NCI-H345 treated with DMSO at 0.1 percent for 48 hours (cell line): ENCODE measurements around the gene F7.
"Not testable (repeated sequence)": the region's sequence is repeated elsewhere in the genome, so short reads cannot be mapped to it uniquely, and the experiment has no call there.

Experiments used
- DNase-seq: peaks from one replicate; lab custom pipeline; 2025; ENCODE audit not compliant: unreplicated experiment; lab: John Stamatoyannopoulos, UW

Gene F7

GRCh38 chr13:113105032-113105920 lies at the start of gene F7:
TSS of gene F7 (plus strand) at chr13:113105791. CDS start at chr13:113105842, 51 bp downstream.
- DNase-seq: peak; percentile 15

- DNase-seq: no peak
These were observed 48.5 kb upstream of the F7 start for GRCh38 chr13:113057084-113057483.

GRCh38 chr13:113057559-113057958 lies 48.0 kb upstream of the F7 start:
- DNase-seq: not testable (repeated sequence)

GRCh38 chr13:113058129-113058987 lies 47.2 kb upstream of the F7 start:
- no peak for DNase-seq

GRCh38 chr13:113058988-113059850 lies 46.4 kb upstream of the F7 start:
- no peak for DNase-seq

GRCh38 chr13:113059891-113060290 lies 45.7 kb upstream of the F7 start:
- no peak for DNase-seq

GRCh38 chr13:113060557-113061270 lies 44.9 kb upstream of the F7 start:
- DNase-seq: no peak

- DNase-seq: no peak
These were observed 44.3 kb upstream of the F7 start for GRCh38 chr13:113061271-113061625.

GRCh38 chr13:113061796-113062425 lies 43.7 kb upstream of the F7 start:
- DNase-seq: no peak

- no peak for DNase-seq
These were observed 42.9 kb upstream of the F7 start for GRCh38 chr13:113062691-113063090.

GRCh38 chr13:113063091-113063491 lies 42.5 kb upstream of the F7 start:
- no peak for DNase-seq

- no peak for DNase-seq
These were observed 41.5 kb upstream of the F7 start for GRCh38 chr13:113064000-113064533.

- no peak for DNase-seq
These were observed 40.8 kb upstream of the F7 start for GRCh38 chr13:113064534-113065405.

- DNase-seq: no peak
These were observed 40.0 kb upstream of the F7 start for GRCh38 chr13:113065406-113066141.

- no peak for DNase-seq
These were observed 39.5 kb upstream of the F7 start for GRCh38 chr13:113066142-113066455.

- DNase-seq: no peak
These were observed 38.8 kb upstream of the F7 start for GRCh38 chr13:113066746-113067145.

- DNase-seq: no peak
These were observed 35.5 kb upstream of the F7 start for GRCh38 chr13:113069861-113070805.
